Peyer's patch (tissue), 4 donors: ENCODE data around the gene CHCHD5.

Experiments
- POLR2A ChIP-seq, 2 donors: fragments of 450-650 bp; IDR thresholded peaks; one replicate each; pipeline ENCODE4 v1.5.1; 2017; ENCODE audit warnings: antibody characterized with exemption in 2 of 2, mild to moderate bottlenecking in 2 of 2, moderate library complexity in 2 of 2
- TF ChIP-seq, protein P1 (sequence below), 6 experiments: fragments of 450-650 bp in 4 of 6; fragments of 200-600 bp in 2 of 6; sonication (generic) in 1 of 6; IDR thresholded peaks; one replicate each; pipeline ENCODE4 v1.5.1; 2017 to 2019; ENCODE audit warnings: antibody characterized with exemption in 6 of 6, mild to moderate bottlenecking in 3 of 6, moderate library complexity in 1 of 6

DNA sequence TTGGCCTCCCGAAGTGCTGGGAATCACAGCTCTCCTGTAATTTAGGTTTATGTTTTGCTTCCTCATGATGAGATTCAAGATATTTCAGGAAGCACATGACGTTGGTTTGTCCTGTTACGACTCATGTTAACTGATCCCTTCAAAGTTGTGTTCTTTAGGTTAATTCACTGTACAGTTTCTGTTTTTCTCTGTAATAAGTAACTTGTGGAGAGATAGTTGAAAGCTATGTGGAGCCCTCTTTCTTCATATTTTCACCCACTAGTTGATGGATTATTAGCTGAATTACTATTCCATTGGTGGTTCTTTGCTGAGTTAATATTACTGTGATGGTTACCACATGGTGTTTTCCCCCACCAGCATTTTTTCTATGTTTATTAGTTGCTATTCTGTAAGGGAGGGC is 18.3 kb upstream of the CHCHD5 start:
- TF ChIP-seq POLR2A (IDR thresholded peaks at IDR 0.05): no peak
- TF ChIP-seq, protein P1, sequence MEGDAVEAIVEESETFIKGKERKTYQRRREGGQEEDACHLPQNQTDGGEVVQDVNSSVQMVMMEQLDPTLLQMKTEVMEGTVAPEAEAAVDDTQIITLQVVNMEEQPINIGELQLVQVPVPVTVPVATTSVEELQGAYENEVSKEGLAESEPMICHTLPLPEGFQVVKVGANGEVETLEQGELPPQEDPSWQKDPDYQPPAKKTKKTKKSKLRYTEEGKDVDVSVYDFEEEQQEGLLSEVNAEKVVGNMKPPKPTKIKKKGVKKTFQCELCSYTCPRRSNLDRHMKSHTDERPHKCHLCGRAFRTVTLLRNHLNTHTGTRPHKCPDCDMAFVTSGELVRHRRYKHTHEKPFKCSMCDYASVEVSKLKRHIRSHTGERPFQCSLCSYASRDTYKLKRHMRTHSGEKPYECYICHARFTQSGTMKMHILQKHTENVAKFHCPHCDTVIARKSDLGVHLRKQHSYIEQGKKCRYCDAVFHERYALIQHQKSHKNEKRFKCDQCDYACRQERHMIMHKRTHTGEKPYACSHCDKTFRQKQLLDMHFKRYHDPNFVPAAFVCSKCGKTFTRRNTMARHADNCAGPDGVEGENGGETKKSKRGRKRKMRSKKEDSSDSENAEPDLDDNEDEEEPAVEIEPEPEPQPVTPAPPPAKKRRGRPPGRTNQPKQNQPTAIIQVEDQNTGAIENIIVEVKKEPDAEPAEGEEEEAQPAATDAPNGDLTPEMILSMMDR (IDR thresholded peaks at IDR 0.05): no peak
